ENCODE measurements around the gene VAV2. TPM values are rescaled to one million over a fixed set of nuclear protein-coding genes. Genes with fewer than 3 reads are reported as not detected.

VAV2 gene
- total RNA-seq, 1 donor from 2014 or later = 34.6 TPM

GRCh38 chr9:133856798-133857197 is 135.3 kb downstream of the VAV2 start:
- no peaks in the 10 kb centered on the region for H3K36me3 ChIP-seq
- DNase-seq = no peak
- H3K4me3 ChIP-seq = no peak overlapping the region
- H3K4me1 ChIP-seq = peaks cover 24% of the 10 kb centered on the region
- ATAC-seq = no peak
- no peak for TF ChIP-seq CTCF (IDR thresholded peaks at IDR 0.05)
- peak overlapping the region; percentile 84 for H3K27ac ChIP-seq
- H3K9me3 ChIP-seq = no peaks in the 10 kb centered on the region
- no peaks in the 10 kb centered on the region for H3K27me3 ChIP-seq
- intact Hi-C loops (cut with DNase I) = no loop called here

- peak; percentile 76 for ATAC-seq
- no peaks in the 10 kb centered on the region for H3K9me3 ChIP-seq
- no peak for TF ChIP-seq CTCF (IDR thresholded peaks at IDR 0.05)
- peak; percentile 74 for DNase-seq
- H3K36me3 ChIP-seq = no peaks in the 10 kb centered on the region
- no peak overlapping the region for H3K4me3 ChIP-seq
- H3K4me1 ChIP-seq = peaks cover 21% of the 10 kb centered on the region
- no peaks in the 10 kb centered on the region for H3K27me3 ChIP-seq
- H3K27ac ChIP-seq = peak overlapping the region; percentile 84
- intact Hi-C loops (cut with DNase I) = no loop called here
These were observed 136.2 kb downstream of the VAV2 start for GRCh38 chr9:133855802-133856521.

GRCh38 chr9:133855371-133855770 is 136.8 kb downstream of the VAV2 start:
- Histone ChIP-seq H3K9me3 (no peaks in the 10 kb centered on the region), H3K27me3 (no peaks in the 10 kb centered on the region), H3K4me3 (peak overlapping the region; percentile 8), H3K36me3 (no peaks in the 10 kb centered on the region), H3K4me1 (peaks cover 21% of the 10 kb centered on the region), H3K27ac (peak overlapping the region; percentile 84)
- intact Hi-C loops (cut with DNase I) = no loop called here
- ATAC-seq = no peak
- DNase-seq = no peak
- no peak for TF ChIP-seq CTCF (IDR thresholded peaks at IDR 0.05)

GRCh38 chr9:133854765-133855164 is 137.4 kb downstream of the VAV2 start:
- no peaks in the 10 kb centered on the region for H3K36me3 ChIP-seq
- TF ChIP-seq CTCF (IDR thresholded peaks at IDR 0.05) = no peak
- H3K27me3 ChIP-seq = no peaks in the 10 kb centered on the region
- H3K4me1 ChIP-seq = peaks cover 21% of the 10 kb centered on the region
- H3K9me3 ChIP-seq = no peaks in the 10 kb centered on the region
- no peak for ATAC-seq
- no peak overlapping the region for H3K4me3 ChIP-seq
- no peak for DNase-seq
- peak overlapping the region; percentile 84 for H3K27ac ChIP-seq
- intact Hi-C loops (cut with DNase I) = no loop called here

- H3K27ac ChIP-seq = peak overlapping the region; percentile 84
These were observed 138.1 kb downstream of the VAV2 start for GRCh38 chr9:133854048-133854447.

More at GRCh38 chr9:133854048-133854447, 138.1 kb downstream of the VAV2 start:
- no peak for DNase-seq
- intact Hi-C loops (cut with DNase I) = no loop called here
- no peak overlapping the region for H3K4me3 ChIP-seq
- no peaks in the 10 kb centered on the region for H3K9me3 ChIP-seq
- H3K36me3 ChIP-seq = no peaks in the 10 kb centered on the region
- H3K27me3 ChIP-seq = no peaks in the 10 kb centered on the region
- H3K4me1 ChIP-seq = peaks cover 21% of the 10 kb centered on the region
- TF ChIP-seq CTCF (IDR thresholded peaks at IDR 0.05) = no peak
- no peak for ATAC-seq
